IPS DF 6.9 (cell line): ENCODE data around the gene CHAD.

Source experiments
- DNase-seq: peaks from one replicate; pipeline ENCODE4 v3.0.0-alpha.2; 2013; ENCODE audit warnings: low read depth, low spot score
- H3K27ac ChIP-seq: one replicate; pipeline ENCODE4 v1.5.1; 2013; ENCODE audit warnings: low read length, control low read depth
- H3K27me3 ChIP-seq: 2 replicates; pipeline ENCODE4 v1.6.1; 2013; ENCODE audit warnings: mild to moderate bottlenecking, low read length; ENCODE audit not compliant: control insufficient read depth, insufficient read depth
- H3K36me3 ChIP-seq: 2 replicates; pipeline ENCODE4 v1.6.1; 2013; ENCODE audit warnings: low read length; ENCODE audit not compliant: control insufficient read depth, insufficient read depth
- H3K4me1 ChIP-seq: 2 replicates; pipeline ENCODE4 v1.6.1; 2013; ENCODE audit warnings: low read length; ENCODE audit not compliant: control insufficient read depth, insufficient read depth
- H3K4me3 ChIP-seq: 2 replicates; pipeline ENCODE4 v1.5.1; 2013; ENCODE audit warnings: mild to moderate bottlenecking, low read length
- H3K9me3 ChIP-seq: 2 replicates; pipeline ENCODE4 v1.6.1; 2013; ENCODE audit warnings: low read length, inconsistent platforms; ENCODE audit not compliant: control insufficient read depth, insufficient read depth
- WGBS: extraction: QIAGEN DNeasy Blood & Tissue Kit; methylation state at CpG from one replicate; pipeline ENCODE4 v1.1.7; 2013; ENCODE audit warnings: mixed read lengths, missing lambda C conversion rate; ENCODE audit not compliant: insufficient read length, insufficient coverage; 5-methylcytosine and 5-hydroxymethylcytosine counted together

Gene CHAD

DNA sequence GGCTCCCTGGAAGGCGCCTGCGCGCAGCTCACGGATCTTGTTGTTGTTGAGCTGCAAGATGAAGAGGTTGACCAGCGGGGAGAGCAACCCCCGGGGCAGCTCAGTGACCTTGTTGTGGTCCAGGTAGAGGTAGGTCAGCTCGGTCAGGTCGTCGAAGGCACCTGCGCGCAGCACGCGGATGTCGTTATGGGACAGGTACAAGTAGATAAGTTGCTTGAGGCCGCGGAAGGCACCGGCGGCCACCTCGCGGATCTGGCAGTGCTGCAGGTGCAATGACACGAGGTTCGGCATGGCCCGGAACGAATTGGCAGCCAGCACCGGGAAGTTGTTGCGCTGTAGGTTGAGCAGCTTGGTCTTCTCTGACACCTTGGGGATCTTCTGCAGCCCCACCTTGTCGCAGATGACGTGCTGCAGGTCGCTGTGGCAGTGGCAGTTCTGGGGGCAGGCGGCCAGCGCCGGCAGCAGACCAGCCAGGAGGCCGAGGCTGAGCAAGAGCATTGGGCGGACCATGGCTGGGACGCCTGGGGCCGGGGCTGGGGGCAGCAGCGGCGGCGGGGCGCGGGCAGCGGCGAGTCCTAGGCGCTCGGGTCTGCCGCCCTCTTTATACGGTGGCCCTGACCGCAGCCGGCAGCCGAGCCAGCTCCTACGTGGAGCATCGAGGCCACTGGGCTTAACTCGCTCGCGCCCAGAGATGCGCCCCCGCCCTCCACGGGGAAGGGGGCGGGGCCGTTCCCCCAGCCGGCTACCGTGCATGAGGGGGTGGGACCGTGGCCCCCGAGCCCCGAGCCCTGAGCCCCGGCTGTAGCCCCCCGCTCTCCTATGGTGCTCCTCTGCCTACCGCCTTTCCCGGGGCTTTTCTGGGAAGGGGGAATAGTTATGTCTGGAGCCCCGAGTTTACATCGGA, at the start of gene CHAD:
CHAD (minus strand) TSS at position 577 of the 904 bp plus-strand sequence; CDS start at position 510, 67 bp downstream.
- Histone ChIP-seq H3K36me3 (no peaks in the 10 kb centered on the region), H3K27me3 (peaks cover 9% of the 10 kb centered on the region; the same call in 1 of the 2 replicates), H3K4me3 (peak within 1 kb of the TSS; percentile 29; the same call in 1 of the 2 replicates), H3K4me1 (peaks cover 10% of the 10 kb centered on the region), H3K9me3 (no peaks in the 10 kb centered on the region), H3K27ac (no peak within 1 kb of the TSS)
- no peak for DNase-seq
- WGBS, result no CpG with 5 or more reads among the region's 71 CpGs

- H3K9me3 ChIP-seq, result no peaks in the 10 kb centered on the region
- H3K27me3 ChIP-seq, result no peaks in the 10 kb centered on the region
- H3K4me3 ChIP-seq, result no peak overlapping the region
- no peaks in the 10 kb centered on the region for H3K36me3 ChIP-seq
- H3K27ac ChIP-seq, result no peak overlapping the region
- DNase-seq, result no peak
- H3K4me1 ChIP-seq, result 0 out of 2 replicates have a peak, but pooled peaks cover 1% of the 10 kb centered on the region
- WGBS, result no CpG with 5 or more reads among the region's 8 CpGs
Measured at GRCh38 chr17:50517504-50518383, 49.1 kb upstream of the CHAD start.

GRCh38 chr17:50517011-50517410, 48.3 kb upstream of the CHAD start:
- H3K4me1 ChIP-seq, result 0 out of 2 replicates have a peak, but pooled peaks cover 1% of the 10 kb centered on the region
- H3K36me3 ChIP-seq, result no peaks in the 10 kb centered on the region
- H3K27ac ChIP-seq, result no peak overlapping the region
- no peaks in the 10 kb centered on the region for H3K9me3 ChIP-seq
- no peak for DNase-seq
- H3K27me3 ChIP-seq, result no peaks in the 10 kb centered on the region
- WGBS, result no CpG with 5 or more reads among the region's 4 CpGs
- H3K4me3 ChIP-seq, result no peak overlapping the region

- no CpG with 5 or more reads among the region's 6 CpGs for WGBS
- Histone ChIP-seq H3K36me3 (no peaks in the 10 kb centered on the region), H3K4me1 (0 out of 2 replicates have a peak, but pooled peaks cover 1% of the 10 kb centered on the region), H3K4me3 (no peak overlapping the region), H3K9me3 (no peaks in the 10 kb centered on the region), H3K27ac (no peak overlapping the region), H3K27me3 (no peaks in the 10 kb centered on the region; the same call in 1 of the 2 replicates)
- no peak for DNase-seq
Measured at GRCh38 chr17:50514936-50515702, 46.4 kb upstream of the CHAD start.

DNA sequence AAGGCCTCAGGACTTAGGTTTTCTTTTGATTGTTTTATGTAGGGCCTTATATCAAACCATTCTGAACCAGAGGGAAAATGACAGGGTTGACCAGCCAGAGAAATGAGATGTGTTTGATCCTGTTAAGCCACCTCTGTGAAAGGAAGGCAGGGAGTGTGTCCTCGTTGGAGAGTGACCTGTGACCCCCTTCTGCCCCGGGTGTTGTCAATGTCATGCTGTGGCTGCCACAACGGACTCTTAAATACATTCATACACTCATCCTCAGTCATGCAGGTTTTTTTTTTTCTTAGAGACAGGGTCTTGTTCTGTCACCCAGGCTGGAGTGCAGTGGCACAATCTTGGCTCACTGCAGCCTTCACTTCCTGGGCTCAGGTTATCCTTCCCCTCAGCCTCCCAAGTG, 45.7 kb upstream of the CHAD start:
- H3K27ac ChIP-seq, result no peak overlapping the region
- no CpG with 5 or more reads among the region's 3 CpGs for WGBS
- no peaks in the 10 kb centered on the region; the same call in 1 of the 2 replicates for H3K27me3 ChIP-seq

GRCh38 chr17:50513495-50513894, 44.8 kb upstream of the CHAD start:
- no peaks in the 10 kb centered on the region; the same call in 1 of the 2 replicates for H3K27me3 ChIP-seq
- WGBS, result no CpG with 5 or more reads among the region's 4 CpGs

More for the DNA sequence above, 45.7 kb upstream of the CHAD start:
- no peak for DNase-seq
- Histone ChIP-seq H3K4me3 (no peak overlapping the region), H3K36me3 (no peaks in the 10 kb centered on the region), H3K9me3 (no peaks in the 10 kb centered on the region), H3K4me1 (0 out of 2 replicates have a peak, but pooled peaks cover 1% of the 10 kb centered on the region)

GRCh38 chr17:50511058-50511457, 42.4 kb upstream of the CHAD start:
- H3K4me3 ChIP-seq, result no peak overlapping the region

More at GRCh38 chr17:50513495-50513894, 44.8 kb upstream of the CHAD start:
- Histone ChIP-seq H3K9me3 (no peaks in the 10 kb centered on the region), H3K27ac (no peak overlapping the region), H3K4me1 (peaks cover 4% of the 10 kb centered on the region), H3K36me3 (no peaks in the 10 kb centered on the region), H3K4me3 (no peak overlapping the region)
- no peak for DNase-seq

GRCh38 chr17:50508573-50509460, 40.1 kb upstream of the CHAD start:
- Histone ChIP-seq H3K27ac (no peak overlapping the region), H3K9me3 (no peaks in the 10 kb centered on the region), H3K4me3 (peak overlapping the region; percentile 81), H3K4me1 (peaks cover 3% of the 10 kb centered on the region), H3K36me3 (no peaks in the 10 kb centered on the region), H3K27me3 (no peaks in the 10 kb centered on the region; the same call in 1 of the 2 replicates)
- WGBS, result no CpG with 5 or more reads among the region's 32 CpGs
- no peak for DNase-seq

More at GRCh38 chr17:50511058-50511457, 42.4 kb upstream of the CHAD start:
- H3K27ac ChIP-seq, result no peak overlapping the region
- no CpG with 5 or more reads among the region's 3 CpGs for WGBS
- DNase-seq, result no peak
- peaks cover 4% of the 10 kb centered on the region for H3K4me1 ChIP-seq
- H3K27me3 ChIP-seq, result no peaks in the 10 kb centered on the region; the same call in 1 of the 2 replicates
- no peaks in the 10 kb centered on the region for H3K36me3 ChIP-seq
- no peaks in the 10 kb centered on the region for H3K9me3 ChIP-seq
